HPDE6-E6E7 (cell line): ENCODE results near the gene PIEZO2.

Experiments used
- DNase-seq: peaks from one replicate; pipeline ENCODE4 v3.0.0; 2011; ENCODE audit warnings: missing footprints; ENCODE audit errors: extremely low spot score

The PIEZO2 gene

DNA sequence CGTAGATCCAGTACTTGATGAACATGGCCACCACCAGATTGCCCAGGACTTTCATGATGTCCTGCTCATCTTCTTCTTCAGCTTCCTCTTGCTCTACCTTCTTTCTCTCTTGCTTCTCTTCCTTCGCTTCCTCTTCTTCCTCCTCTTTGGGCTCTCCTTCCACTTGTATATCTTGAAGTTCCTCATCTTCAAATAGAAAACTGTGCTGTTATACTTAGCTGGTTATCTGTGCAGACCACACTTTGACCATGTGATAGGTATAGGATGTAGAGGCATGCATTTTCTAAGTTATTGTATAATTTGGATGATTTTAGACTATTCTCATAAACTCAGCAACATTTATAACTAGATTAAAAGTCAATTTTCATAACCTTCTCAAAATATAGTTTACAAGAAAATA, 360.2 kb downstream of the PIEZO2 start:
- DNase-seq = no peak

- peak; percentile 31 for DNase-seq
Observed at GRCh38 chr18:10787293-10787901, 362.0 kb downstream of the PIEZO2 start.

GRCh38 chr18:10785798-10786197, 363.6 kb downstream of the PIEZO2 start:
- no peak for DNase-seq

GRCh38 chr18:10784596-10785202, 364.7 kb downstream of the PIEZO2 start:
- DNase-seq = no peak

DNA sequence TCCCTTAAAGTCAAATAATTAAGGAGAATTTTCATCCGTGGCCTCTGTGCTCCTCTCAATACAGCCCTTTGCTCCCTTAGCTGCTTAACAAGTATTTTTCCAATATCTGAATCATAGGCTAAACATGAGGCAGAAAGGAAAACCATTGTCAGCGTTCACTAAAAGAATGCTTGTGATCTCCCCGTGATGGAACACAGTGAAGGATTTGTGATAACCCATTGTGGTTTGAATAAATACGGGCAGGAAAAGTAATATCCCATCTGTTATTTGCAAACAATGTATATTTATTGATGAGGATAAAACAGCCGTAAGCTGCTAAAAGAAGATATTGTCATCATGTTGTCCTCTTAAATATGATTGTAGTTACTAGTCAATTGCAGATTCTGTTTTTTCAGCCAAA, 365.4 kb downstream of the PIEZO2 start:
- DNase-seq = no peak

DNA sequence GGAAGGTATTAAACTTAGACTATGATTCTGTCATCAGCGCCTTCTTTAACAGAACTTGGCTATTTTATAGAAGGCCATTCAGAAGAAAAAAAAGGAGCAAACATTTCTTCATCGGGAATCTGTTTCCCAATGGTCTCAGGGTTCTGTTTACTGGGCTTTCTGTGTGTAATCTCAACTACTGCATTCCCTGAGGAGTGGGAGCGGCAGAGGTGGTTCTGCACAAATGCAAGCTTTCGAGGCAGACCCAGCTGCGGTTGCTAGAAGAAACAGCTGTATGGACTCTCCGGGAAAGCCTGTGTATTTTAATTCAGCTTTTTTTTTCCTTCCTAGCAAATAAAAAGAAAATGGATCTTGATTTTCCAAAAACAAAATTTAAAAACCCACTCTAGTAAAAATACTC, 372.9 kb downstream of the PIEZO2 start:
- no peak for DNase-seq

- no peak for DNase-seq
Observed at GRCh38 chr18:10775026-10775425, 374.3 kb downstream of the PIEZO2 start.

DNA sequence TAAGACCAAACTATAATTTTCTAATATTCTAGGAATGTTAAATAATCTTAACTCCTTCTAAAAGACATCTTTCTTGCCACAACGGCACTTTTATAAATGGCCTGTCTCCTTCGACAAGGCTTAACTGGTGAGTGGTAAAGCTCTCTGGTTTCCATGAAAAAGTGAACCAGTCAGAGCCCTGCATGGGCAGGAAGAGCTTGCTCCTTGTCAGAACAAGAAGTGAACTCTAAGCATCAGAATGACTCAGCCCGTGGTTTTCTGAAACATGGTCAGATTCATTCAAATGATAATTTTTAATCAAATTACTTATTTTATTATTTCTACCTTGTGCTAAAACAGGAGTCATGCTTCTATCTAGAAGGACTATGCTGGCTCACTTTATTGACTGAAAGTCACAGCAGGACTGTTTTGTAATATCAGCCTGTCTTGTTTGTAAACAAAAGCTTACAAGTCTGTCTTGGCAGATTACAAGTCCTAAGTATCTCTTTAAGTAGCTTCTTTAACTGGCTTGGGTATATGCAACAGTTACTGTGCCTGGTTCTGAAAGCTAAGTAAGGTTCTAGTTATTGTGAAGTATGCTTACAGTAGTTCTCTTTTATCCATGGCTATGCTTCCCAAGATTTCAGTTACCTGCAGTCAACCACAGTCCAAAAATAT, 378.2 kb downstream of the PIEZO2 start:
- DNase-seq = no peak

GRCh38 chr18:10770264-10770663, 379.1 kb downstream of the PIEZO2 start:
- DNase-seq = no peak

DNA sequence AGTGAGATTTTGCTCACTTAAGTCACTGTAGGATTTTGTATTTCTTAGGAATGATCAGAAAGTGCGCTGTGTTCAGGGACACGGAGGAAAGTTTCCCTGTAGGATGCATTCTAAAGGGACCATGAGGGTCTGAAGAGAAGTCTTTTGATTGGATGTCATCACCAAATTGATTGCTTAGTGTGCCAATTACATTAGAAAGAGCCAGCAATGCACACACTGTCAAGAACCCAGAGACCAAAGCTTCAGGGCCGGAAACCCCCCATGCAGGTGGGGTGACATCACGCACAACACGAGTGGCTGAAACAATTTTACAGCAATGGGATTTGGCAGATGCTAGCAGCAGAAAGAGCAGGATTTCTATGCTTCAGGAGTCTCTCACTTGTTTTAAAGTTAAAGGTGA, 381.1 kb downstream of the PIEZO2 start:
- DNase-seq = no peak

GRCh38 chr18:10767658-10768057, 381.7 kb downstream of the PIEZO2 start:
- no peak for DNase-seq

- no peak for DNase-seq
Observed at GRCh38 chr18:10760986-10761385, 388.4 kb downstream of the PIEZO2 start.

- DNase-seq = no peak
Observed at GRCh38 chr18:10759241-10759640, 390.1 kb downstream of the PIEZO2 start.

DNA sequence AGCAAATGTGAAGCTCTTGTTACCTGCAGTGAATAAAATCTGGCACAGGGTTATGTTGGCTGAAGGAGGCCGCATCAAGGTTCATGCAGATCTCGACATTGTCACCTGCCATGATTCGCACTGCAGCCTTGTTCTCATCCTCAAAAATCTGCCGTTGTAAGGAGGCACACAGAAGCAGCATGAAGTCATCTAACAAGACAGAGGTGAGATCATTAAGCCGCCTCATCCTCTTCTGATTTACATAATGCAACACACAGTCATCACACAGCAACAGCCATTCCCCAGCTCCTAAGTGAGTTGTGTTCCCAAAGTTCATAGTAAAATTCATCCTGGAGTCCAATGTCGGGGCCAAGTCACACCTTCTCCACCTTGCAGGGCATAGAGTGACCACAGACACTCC, 391.4 kb downstream of the PIEZO2 start:
- DNase-seq = no peak

DNA sequence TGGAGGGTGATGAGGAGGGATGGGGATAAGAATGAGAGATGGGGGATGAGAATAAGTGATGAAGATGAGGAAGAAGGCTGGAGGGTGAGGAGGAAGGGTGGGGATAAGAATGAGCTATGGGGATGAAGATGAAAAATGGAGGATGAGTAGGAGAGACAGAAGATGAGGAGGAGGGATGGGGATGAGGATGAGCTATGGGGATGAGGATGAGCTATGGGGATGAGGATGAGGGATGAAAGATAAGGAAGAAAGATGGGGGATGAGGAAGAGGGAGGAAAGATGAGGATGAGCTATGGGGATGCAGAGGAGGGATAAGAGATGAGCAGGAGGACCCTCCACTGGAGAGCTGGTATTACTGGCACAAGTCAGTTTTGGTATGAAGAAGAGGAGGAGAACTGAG, 392.0 kb downstream of the PIEZO2 start:
- DNase-seq = no peak

GRCh38 chr18:10755855-10756254, 393.5 kb downstream of the PIEZO2 start:
- no peak for DNase-seq

GRCh38 chr18:10754128-10754527, 395.2 kb downstream of the PIEZO2 start:
- no peak for DNase-seq

DNA sequence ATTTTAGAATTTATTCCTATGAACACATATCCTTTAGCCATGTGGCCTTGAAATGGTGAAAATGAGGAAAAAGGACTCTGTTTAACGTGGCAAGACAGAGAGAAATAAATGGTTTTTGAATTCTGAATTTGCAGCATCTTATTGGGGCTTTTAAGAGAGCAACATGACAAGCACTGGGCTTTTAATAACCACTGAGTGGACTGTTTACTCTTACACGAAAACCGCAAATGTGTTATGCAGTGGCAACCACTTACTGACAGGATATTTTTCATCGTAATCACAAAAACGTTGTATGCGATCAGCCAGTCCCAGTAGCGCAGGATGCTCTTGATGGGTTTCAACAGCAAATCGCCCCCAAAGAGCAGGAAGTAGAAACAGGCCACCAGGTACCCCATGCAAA, 397.0 kb downstream of the PIEZO2 start:
- no peak for DNase-seq

DNA sequence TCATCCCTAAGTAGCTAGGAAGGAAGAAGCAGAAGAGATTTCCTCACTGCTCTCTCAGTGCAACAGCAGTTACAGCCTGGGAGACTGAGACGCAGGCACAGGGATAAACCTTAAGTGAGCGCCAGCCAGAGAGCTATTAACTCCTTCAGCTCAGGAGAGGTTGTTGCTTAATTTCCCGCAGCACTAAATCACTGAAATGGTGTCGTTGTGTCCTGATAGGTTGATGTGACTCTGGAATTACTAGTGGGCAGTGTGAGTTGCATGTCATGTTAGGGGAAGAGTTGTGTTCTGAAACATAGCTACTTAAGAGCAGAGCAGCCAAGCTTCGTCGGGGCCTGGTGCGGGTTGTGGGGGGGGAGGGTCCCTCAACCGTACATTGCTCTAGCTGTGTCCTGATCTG, 397.7 kb downstream of the PIEZO2 start:
- no peak for DNase-seq

DNA sequence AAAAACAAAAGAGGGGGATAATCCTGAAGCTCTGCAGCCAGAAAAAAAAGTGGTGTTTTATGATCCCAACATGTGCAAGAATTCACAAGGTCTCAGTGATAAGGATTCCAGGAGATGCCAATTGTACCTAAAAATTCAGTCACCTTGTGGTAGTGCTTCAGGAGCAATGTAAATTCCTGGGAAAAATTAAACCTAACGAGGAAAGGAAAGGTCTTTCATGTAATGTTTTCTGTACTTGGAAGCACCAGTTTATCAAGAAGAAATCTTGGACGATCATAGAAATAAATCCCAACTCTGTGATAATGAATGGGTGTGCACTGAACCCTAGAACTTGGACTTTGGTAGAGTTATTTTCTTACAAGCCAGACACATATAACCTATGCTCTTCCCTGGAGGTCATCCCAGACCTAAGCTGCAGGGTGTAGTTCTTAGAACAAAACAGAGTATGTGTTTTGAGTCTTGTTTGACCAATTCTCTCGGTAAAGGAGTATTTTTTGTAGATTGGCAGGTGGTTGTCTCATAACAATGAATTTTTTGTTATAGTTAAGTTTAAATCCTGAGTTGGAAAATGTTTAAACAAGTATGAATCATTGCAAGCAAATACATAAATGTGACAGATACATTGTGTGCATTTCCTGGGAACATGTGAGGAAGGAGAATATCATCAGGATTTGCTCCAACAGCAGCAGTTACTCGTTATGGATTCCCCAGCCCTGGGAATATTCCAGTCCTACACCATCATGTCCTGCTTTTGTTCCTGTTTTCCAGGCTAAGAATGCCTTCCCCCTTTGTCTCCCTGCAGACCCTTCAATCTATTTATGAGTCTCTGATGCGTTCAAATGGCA, 399.0 kb downstream of the PIEZO2 start:
- DNase-seq = no peak

GRCh38 chr18:10748641-10749040, 400.7 kb downstream of the PIEZO2 start:
- no peak for DNase-seq

DNA sequence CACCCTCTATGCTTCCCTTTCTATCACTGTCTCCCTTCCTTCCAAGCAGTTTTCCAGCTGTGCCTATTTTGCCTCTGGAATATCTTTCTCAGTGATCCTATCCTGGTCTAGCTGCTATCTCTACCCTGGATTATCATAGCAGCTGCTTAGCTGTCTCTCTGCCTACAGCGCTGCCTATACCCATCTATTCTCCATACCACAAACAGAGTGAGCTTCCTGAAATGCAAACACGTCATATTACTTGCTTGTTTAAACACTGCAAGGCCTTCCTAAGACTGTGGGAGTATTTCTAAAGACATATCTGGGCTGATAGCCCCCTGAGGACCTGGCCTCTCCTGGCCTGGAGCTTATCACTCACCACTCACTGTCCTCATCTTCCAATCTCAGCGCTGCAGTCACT, 403.4 kb downstream of the PIEZO2 start:
- no peak for DNase-seq

- DNase-seq = no peak
Observed at GRCh38 chr18:10745219-10745618, 404.1 kb downstream of the PIEZO2 start.
